ENCODE results near the gene GRM1. TPM values are rescaled to one million over a fixed set of nuclear protein-coding genes. Genes with fewer than 3 reads are reported as not detected.

GRM1 gene
- total and polyA plus RNA-seq, 2 donors (not counting 1 experiment from before 2014, with no cell fraction given) = not detected

DNA sequence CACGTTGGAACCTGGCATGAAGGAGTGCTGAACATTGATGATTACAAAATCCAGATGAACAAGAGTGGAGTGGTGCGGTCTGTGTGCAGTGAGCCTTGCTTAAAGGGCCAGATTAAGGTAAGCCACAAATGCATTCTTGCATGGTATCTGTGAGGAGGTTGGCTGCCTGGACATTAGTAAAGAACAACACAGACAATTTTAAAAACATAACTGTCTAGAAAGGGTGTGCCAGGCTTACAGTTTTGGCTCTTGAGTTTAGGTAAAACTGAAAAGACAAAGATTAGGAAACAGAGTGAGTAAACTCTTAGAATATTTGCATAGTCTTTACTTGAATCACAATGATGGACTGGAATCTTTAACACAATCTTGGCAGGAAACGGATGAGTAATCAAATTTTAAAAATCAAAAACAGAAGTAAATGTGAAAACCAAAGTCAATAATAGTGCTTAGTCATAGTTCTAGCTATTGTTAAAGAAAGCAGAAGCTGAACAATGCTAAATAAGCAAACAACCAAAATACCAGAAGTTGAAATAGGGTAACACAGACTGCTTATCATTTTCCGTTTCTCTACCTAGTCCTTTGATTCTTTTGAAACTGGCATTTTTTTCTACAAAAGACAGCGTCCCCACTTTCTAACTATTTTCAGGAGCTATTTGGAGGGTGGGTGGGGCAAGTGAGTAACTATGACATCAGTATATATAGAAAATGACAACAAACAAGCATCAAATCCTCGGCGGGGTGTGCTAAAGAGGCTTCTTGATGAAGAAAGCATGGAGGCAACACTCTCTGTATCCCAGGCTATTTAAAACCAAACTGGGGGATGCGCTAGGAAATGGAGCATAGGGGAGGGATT lies 328.9 kb downstream of the GRM1 start:
- Histone ChIP-seq H3K4me1 (ENCODE audit: control insufficient read depth in 2 of 2, insufficient read depth in 2 of 2, low read length in 2 of 2) (no peaks in the 10 kb centered on the region), H3K27me3 (replicated peaks in 1 of 4; ENCODE audit: control extremely low read depth in 1 of 4, control insufficient read depth in 3 of 4, insufficient read depth in 4 of 4, low read length in 3 of 4) (no peaks in the 10 kb centered on the region), H2AFZ (ENCODE audit: insufficient read depth, low read depth, low read length, poor library complexity, severe bottlenecking) (no peak overlapping the region), H3K27ac (ENCODE audit: low read length in 2 of 2) (no peak overlapping the region), H3K36me3 (replicated peaks in 1 of 2; ENCODE audit: control extremely low read depth in 1 of 2, control insufficient read depth in 1 of 2, extremely low read depth in 1 of 2, insufficient read depth in 2 of 2, low read length in 1 of 2) (no peaks in the 10 kb centered on the region), H3K4me3 (ENCODE audit: control extremely low read depth in 1 of 5, extremely low read depth in 1 of 5, insufficient read depth in 1 of 5, low read depth in 2 of 5, low read length in 4 of 5) (no peak overlapping the region), H3K4me2 (replicated peaks; ENCODE audit: low read depth, low read length, poor library complexity, severe bottlenecking) (no peak overlapping the region), H4K20me1 (ENCODE audit: control insufficient read depth, insufficient read depth, low read length, poor library complexity, severe bottlenecking) (no peaks in the 10 kb centered on the region), H3K79me2 (ENCODE audit: control insufficient read depth, insufficient read depth, low read length) (no peaks in the 10 kb centered on the region), H3K9me3 (ENCODE audit: control extremely low read depth in 1 of 3, control insufficient read depth in 2 of 3, insufficient read depth in 1 of 3, low read length in 2 of 3) (no peaks in the 10 kb centered on the region), H3K9ac (ENCODE audit: low read length) (no peak overlapping the region)
- POLR2A ChIA-PET = no interaction called here
- H3K4me3 Mint-ChIP-seq = no peak overlapping the region
- DNase-seq = no peak
- no peak for ATAC-seq (ENCODE audit: low read depth)
- H3K27me3 Mint-ChIP-seq = no peaks in the 10 kb centered on the region
- CTCF ChIA-PET = no interaction called here
- intact Hi-C loops (cut with micrococcal nuclease) = no loop called here
- TF ChIP-seq, protein P1, sequence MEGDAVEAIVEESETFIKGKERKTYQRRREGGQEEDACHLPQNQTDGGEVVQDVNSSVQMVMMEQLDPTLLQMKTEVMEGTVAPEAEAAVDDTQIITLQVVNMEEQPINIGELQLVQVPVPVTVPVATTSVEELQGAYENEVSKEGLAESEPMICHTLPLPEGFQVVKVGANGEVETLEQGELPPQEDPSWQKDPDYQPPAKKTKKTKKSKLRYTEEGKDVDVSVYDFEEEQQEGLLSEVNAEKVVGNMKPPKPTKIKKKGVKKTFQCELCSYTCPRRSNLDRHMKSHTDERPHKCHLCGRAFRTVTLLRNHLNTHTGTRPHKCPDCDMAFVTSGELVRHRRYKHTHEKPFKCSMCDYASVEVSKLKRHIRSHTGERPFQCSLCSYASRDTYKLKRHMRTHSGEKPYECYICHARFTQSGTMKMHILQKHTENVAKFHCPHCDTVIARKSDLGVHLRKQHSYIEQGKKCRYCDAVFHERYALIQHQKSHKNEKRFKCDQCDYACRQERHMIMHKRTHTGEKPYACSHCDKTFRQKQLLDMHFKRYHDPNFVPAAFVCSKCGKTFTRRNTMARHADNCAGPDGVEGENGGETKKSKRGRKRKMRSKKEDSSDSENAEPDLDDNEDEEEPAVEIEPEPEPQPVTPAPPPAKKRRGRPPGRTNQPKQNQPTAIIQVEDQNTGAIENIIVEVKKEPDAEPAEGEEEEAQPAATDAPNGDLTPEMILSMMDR (IDR thresholded peaks at IDR 0.05) = no peak
- no peak for TF ChIP-seq EZH2 (IDR thresholded peaks at IDR 0.05; ENCODE audit: borderline replicate concordance, insufficient read depth, low read depth, low read length, poor library complexity, severe bottlenecking)
- H3K9me3 Mint-ChIP-seq (ENCODE audit: insufficient read depth) = no peaks in the 10 kb centered on the region
- H3K4me1 Mint-ChIP-seq = no peaks in the 10 kb centered on the region
- H3K27ac Mint-ChIP-seq = no peak overlapping the region
- WGBS (ENCODE audit: insufficient coverage) = 75% methylated on average over 1 of the region's 8 CpGs

DNA sequence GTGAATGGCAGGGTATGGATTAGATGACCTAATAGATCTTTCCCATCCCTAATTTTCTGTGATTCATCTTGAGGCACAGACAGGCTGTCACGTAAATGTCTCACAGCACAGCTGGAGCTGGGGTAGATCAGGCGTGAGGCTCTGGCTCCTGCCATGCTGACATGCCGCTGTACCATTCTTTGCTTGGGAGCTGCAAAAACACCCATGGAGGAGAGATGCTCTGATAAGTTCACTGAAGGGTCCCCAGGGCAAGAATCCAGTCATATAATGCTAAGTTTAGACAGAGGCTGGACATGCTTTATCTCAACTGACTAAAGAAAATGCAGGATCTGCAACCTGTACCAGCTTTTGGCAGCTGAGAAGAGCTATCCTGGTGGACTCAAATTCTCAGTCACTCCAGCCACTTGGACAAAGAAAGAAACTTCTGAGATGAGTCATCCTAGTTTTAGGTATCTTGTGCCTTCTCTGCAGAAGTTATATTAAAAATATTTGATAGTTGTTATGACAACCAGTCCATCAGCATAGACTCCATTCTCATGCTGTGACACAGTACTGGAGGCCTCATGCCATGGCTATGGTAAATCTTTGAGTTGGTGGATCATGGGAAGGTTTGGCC lies 329.7 kb downstream of the GRM1 start:
- Mint-ChIP-seq H3K27ac (no peak overlapping the region), H3K9me3 (ENCODE audit: insufficient read depth) (no peaks in the 10 kb centered on the region), H3K27me3 (no peaks in the 10 kb centered on the region), H3K4me1 (no peaks in the 10 kb centered on the region), H3K4me3 (no peak overlapping the region)
- no peaks in the 10 kb centered on the region for H3K9me3 ChIP-seq (ENCODE audit: control extremely low read depth in 1 of 3, control insufficient read depth in 2 of 3, insufficient read depth in 1 of 3, low read length in 2 of 3)
- H3K4me2 ChIP-seq (replicated peaks; ENCODE audit: low read depth, low read length, poor library complexity, severe bottlenecking) = no peak overlapping the region
- CTCF ChIA-PET = no interaction called here
- POLR2A ChIA-PET = no interaction called here
- WGBS (ENCODE audit: insufficient coverage) = 89% methylated on average over 3 of the region's 3 CpGs
- no peaks in the 10 kb centered on the region for H3K36me3 ChIP-seq (replicated peaks in 1 of 2; ENCODE audit: control extremely low read depth in 1 of 2, control insufficient read depth in 1 of 2, extremely low read depth in 1 of 2, insufficient read depth in 2 of 2, low read length in 1 of 2)
- intact Hi-C loops (cut with micrococcal nuclease) = no loop called here
- H3K4me1 ChIP-seq (ENCODE audit: control insufficient read depth in 2 of 2, insufficient read depth in 2 of 2, low read length in 2 of 2) = no peaks in the 10 kb centered on the region
- H3K9ac ChIP-seq (ENCODE audit: low read length) = no peak overlapping the region
- no peaks in the 10 kb centered on the region for H3K27me3 ChIP-seq (replicated peaks in 1 of 4; ENCODE audit: control extremely low read depth in 1 of 4, control insufficient read depth in 3 of 4, insufficient read depth in 4 of 4, low read length in 3 of 4)
- H3K27ac ChIP-seq (ENCODE audit: low read length in 2 of 2) = no peak overlapping the region
- no peak overlapping the region for H3K4me3 ChIP-seq (ENCODE audit: control extremely low read depth in 1 of 5, extremely low read depth in 1 of 5, insufficient read depth in 1 of 5, low read depth in 2 of 5, low read length in 4 of 5)
- H4K20me1 ChIP-seq (ENCODE audit: control insufficient read depth, insufficient read depth, low read length, poor library complexity, severe bottlenecking) = no peaks in the 10 kb centered on the region
- no peaks in the 10 kb centered on the region for H3K79me2 ChIP-seq (ENCODE audit: control insufficient read depth, insufficient read depth, low read length)
- TF ChIP-seq, protein P1 (IDR thresholded peaks at IDR 0.05) = no peak
- no peak for TF ChIP-seq EZH2 (IDR thresholded peaks at IDR 0.05; ENCODE audit: borderline replicate concordance, insufficient read depth, low read depth, low read length, poor library complexity, severe bottlenecking)
- no peak for DNase-seq
- no peak overlapping the region for H2AFZ ChIP-seq (ENCODE audit: insufficient read depth, low read depth, low read length, poor library complexity, severe bottlenecking)
- no peak for ATAC-seq (ENCODE audit: low read depth)

All from B cell (primary cell).